ENCODE results near the gene LMNTD2.
"Not testable (repeated sequence)": the region's sequence is repeated elsewhere in the genome, so short reads cannot be mapped to it uniquely, and the experiment has no call there.

Gene LMNTD2

GRCh38 chr11:532527-532985 lies 28.0 kb downstream of the LMNTD2 start:
- no peak for DNase-seq

GRCh38 chr11:531919-532526 lies 28.5 kb downstream of the LMNTD2 start:
- DNase-seq, result no peak

GRCh38 chr11:530960-531831 lies 29.3 kb downstream of the LMNTD2 start:
- no peak for DNase-seq

- DNase-seq, result no peak
These were observed 30.7 kb downstream of the LMNTD2 start for GRCh38 chr11:529728-530411.

GRCh38 chr11:528815-529727 lies 31.5 kb downstream of the LMNTD2 start:
- DNase-seq, result no peak

GRCh38 chr11:528166-528814 lies 32.2 kb downstream of the LMNTD2 start:
- DNase-seq, result no peak

- DNase-seq, result no peak
These were observed 34.3 kb downstream of the LMNTD2 start for GRCh38 chr11:526192-526591.

GRCh38 chr11:521177-521688 lies 39.3 kb downstream of the LMNTD2 start:
- DNase-seq, result no peak

GRCh38 chr11:520428-521176 lies 39.9 kb downstream of the LMNTD2 start:
- no peak for DNase-seq

GRCh38 chr11:518463-519202 lies 41.9 kb downstream of the LMNTD2 start:
- peak; percentile 84 to 92 for DNase-seq

GRCh38 chr11:516918-517685 lies 43.4 kb downstream of the LMNTD2 start:
- not testable (repeated sequence) for DNase-seq

GRCh38 chr11:516400-516799 lies 44.1 kb downstream of the LMNTD2 start:
- no peak for DNase-seq

GRCh38 chr11:515131-515530 lies 45.4 kb downstream of the LMNTD2 start:
- no peak for DNase-seq

- no peak for DNase-seq
These were observed 45.9 kb downstream of the LMNTD2 start for GRCh38 chr11:514606-515005.

GRCh38 chr11:512761-513595 lies 47.6 kb downstream of the LMNTD2 start:
- no peak for DNase-seq

- DNase-seq, result no peak
These were observed 51.6 kb downstream of the LMNTD2 start for GRCh38 chr11:508956-509355.

GRCh38 chr11:507727-508515 lies 52.6 kb downstream of the LMNTD2 start:
- DNase-seq, result no peak

Measured in CD4-positive, alpha-beta T cell treated with Interferon alpha-2 for 1 hour (primary cell).